NCI-H460 (cell line): ENCODE data around the gene FGFRL1. TPM values are rescaled to one million over a fixed set of nuclear protein-coding genes. Genes with fewer than 3 reads are reported as not detected.

Source experiments
- DNase-seq: peaks from one replicate; pipeline ENCODE4 v3.0.0-alpha.2; 2016; ENCODE audit warnings: low read depth; ENCODE audit errors: extremely low read depth
- total RNA-seq: library from RNA; depleted of rRNA; stranded (reverse); fragments of >200 nt; shearing (Covaris generic); gene quantifications from 2 replicates; pipeline ENCODE4 v1.2.3, GENCODE V29; 2014

The FGFRL1 gene
- total RNA-seq, 1 experiment from 2014 or later = 16.8 TPM

- no peak for DNase-seq
Observed at GRCh38 chr4:1036095-1036494, 24.7 kb downstream of the FGFRL1 start.

DNA sequence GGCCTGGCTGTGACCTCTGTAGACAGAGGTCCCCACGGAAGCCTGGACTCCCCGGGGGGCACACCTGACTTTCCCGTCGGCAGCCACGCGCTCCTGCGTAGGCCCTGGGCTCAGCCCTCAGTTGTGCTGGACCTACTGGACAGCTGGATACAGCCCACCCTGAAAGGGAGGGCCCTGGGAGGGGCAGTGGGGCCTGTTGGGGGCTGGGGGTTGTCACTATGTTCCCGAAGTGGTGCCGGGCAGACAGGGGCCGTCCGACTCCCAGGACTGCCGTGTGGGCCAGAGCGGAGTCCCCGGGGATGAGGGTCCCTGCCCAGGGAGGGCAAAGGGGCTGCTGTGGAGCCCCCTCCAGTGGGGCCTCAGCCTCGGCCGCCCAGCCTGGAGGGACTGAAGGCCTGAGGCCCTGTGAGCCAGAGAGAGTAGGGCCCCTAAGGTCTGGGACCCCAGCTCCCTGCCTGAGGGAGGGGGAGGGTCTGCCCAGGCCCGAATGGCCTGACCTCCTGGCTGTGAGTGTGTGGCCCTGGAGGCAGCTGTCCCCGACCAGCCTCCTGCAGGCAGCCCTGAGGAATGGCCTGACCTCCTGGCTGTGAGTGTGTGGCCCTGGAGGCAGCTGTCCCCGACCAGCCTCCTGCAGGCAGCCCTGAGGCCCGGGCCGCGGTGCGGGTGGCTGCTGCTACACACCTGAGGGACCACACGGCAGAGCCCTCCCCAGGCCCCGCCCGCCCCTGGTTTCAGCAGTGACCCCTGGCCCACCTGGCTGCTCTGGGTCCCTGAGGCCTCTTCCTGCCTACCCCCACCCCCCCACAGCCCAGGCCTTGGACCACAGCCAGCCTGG is 25.8 kb downstream of the FGFRL1 start:
- DNase-seq = no peak

DNA sequence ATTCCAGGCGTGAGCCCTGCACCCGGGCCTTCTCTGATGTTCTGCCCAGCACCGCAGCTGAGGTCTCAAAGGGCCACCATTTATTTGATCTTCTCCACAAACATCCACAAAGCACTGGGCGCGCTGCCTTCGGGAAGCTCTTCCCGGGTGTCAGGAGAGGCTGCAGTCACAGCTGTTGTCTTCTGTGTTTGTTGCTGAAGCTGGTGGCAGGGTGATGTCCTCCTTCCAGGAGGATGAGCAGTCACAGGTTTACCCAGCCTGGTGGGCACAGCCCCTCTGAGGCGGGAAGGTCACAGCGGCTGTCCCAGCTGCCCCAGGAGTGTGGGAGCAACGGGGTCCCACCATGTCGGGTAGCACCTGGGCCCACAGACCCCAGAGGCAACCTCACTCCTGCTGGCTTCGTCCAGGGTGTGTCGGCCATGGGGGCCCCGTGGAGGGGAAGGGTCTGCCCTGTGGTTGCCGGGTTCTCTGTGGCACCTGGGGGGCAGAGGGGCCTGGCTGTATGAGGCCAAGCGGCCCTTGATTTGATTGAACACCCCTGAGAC is 27.6 kb downstream of the FGFRL1 start:
- DNase-seq = no peak

GRCh38 chr4:1039493-1040343 is 28.3 kb downstream of the FGFRL1 start:
- no peak for DNase-seq

DNA sequence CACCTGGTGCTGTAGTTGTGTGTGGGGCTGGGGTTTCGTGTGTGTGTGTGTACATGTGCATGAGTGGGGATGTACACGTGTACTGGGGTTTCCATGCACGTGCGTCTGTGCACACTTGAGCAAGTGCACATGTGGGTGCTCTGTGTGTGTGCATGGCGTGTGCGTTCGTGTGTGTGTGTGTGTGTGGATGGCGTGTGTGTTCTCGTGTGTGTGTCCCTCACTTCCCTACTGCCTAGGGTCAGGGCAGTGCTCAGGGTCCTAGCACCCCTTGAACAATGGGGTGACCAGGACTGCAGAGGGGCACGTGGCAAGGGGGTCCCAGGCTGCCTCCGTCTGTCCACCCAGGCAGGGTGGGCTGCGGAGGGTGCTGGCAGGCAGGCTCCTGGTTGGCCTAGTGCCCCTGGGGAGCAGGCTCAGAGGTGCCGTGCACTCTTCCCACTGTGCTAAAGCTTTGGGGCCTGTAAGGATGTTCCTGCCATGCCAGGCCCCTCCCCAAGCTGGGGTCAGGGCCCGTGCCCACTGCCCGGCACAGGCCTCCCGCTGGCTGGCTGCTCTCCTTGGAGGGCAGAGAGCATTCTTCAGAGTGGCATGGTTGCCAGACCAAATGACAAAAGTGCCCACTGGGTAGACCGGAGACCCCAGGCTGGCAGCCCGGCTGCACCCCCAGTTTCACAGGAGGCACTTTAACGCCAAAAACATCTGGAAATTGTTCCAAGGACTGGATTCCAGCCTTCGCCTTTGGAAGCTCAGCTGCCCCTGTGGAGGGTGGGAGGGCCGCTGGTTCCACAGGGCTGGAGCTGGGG is 29.1 kb downstream of the FGFRL1 start:
- no peak for DNase-seq

GRCh38 chr4:1041147-1041935 is 29.9 kb downstream of the FGFRL1 start:
- DNase-seq = no peak

- no peak for DNase-seq
Observed at GRCh38 chr4:1041936-1042330, 30.5 kb downstream of the FGFRL1 start.

DNA sequence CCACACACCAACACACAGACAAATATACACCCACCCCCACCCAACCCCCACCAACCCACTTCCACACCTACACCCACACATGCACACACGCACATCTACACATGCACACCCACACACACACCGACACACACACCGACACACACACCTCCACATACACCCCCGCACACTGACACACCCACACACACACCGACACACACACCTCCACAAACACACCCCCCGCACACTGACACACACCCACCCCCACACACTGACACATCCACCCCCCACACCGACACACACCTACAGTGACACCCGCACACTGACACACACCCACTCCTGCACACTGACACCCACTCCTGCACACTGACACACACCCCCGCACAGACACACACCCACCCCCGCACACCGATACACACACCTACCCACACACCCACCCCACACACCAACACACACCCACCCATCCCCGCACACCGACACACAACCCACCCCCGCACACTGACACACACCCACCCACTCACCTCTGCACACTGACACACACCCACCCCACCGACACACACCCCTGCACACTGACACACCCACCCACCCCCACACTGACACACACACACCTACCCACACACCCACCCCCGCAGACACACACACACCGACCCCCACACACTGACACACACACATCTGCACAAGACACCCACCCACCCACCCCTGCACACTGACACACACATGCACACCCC is 31.1 kb downstream of the FGFRL1 start:
- no peak for DNase-seq

- no peak for DNase-seq
Observed at GRCh38 chr4:1043162-1043561, 31.7 kb downstream of the FGFRL1 start.

DNA sequence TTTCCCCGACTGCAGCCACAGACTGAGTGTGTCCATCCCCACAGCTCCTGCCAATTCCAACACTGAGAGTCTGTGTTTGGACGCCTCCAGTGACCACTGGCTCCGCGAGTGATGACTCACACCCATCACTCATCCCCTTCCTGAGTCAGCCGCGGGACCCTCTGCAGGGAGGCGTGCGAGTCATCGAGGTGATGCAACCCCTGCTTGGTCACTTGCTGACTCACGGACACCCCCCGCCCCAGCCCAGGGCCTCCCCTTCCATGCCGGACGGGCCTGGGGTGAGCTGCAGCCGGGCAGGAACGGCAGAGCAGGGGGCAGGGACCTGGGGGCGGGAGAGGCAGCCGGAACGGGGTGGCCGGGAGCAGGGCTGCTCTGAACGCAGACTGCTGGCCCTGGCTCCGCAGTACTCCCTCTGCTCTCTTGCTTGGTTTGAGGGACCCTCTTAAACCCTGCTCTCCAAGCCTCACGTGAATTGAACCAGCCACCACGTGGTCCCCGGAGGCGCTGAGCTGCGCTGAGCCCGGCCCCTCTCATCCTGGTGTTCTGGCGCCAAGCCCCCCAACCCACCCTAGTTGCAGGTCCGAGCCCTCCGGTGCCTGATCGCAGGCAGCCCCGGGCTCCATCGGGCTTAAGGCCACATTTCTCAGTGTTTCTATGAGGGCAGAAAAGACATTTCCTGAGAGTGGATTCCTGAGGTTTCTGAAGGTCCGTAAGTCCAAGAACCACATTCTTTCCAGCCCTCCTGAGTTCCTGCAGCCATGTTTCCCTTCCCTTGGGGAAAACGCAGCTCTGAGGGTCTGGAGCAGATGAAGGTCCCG is 32.4 kb downstream of the FGFRL1 start:
- DNase-seq = peak; percentile 96

DNA sequence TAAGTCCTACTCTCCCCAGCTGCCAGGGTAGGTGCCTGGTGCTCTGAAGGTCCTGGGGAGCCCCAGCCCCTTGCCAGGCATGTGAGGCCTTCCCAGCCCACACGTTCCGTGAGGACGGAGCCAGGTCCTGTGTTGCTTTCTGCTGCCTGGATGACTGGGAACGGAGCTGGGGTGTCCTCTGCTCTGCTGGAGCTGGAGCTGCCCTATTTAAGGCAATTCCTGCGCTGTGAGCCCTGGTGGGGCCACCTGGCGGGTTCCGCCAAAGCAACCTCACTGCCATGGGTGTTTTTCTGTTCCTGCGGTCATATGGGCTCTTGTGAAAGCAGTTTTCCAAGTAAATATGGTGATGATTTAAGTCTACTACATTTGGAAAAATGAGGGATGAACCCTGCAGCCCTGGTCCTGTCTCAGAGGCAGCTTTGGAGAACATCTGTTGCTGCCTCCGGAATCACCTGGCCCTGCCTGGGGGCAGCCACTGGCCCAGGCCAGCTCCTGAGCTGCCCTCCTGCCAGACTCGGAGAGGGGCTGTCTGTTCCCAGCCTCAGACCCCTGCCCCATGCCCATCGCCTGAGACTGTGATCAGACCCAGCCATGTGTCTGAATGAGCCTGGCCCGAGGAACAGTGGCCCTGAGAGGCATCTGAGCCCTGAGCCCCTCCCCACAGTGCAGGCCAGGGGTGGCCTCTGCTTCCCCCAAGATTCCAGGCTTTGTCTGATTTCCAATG is 33.2 kb downstream of the FGFRL1 start:
- no peak for DNase-seq

- no peak for DNase-seq
Observed at GRCh38 chr4:1045193-1045594, 33.8 kb downstream of the FGFRL1 start.

DNA sequence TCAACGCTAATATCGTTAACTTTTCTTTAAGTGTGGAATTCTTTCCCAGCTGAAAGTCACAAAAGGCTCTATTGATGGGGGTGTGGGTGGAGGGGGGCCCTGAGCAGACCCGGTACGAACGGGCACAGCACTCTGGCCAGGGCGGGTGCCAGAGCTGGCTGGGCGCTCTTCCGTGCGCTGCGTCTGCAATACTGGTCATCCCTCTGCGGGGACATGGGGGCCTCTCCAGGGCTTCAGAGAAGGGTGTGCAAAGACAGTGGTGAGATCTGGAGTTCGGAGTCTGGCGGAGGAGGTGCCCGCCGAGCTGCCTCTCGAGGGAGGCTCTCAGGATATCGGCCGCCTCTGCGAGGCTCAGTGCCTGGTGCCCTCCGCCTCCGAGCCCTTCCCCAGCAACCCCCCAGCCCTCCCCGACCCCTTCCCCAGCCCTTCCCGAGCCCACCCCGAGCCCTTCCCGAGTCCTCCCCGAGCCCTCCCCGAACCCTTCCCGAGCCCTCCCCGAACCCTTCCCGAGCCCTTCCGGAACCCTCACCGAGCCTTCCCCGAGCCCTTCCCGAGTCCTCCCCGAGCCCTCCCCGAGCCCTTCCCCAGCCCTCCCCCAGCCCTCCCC is 34.3 kb downstream of the FGFRL1 start:
- DNase-seq = peak; percentile 45

DNA sequence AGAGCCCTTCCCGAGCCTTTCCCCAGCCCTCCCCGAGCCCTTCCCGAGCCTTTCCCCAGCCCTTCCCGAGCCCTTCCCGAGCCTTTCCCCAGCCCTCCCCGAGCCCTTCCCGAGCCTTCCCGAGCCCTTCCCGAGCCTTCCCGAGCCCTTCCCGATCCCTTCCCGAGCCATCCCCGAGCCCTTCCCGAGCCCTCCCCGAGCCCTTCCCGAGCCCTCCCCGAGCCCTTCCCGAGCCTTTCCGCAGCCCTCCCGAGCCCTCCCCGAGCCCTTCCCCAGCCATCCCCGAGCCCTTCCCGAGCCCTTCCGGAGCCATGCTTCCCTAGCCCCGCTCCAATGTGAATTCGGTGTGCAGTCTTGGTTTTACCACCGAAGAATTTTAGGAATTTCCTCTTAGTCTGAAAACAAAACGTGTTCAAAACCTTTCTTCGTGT is 35.2 kb downstream of the FGFRL1 start:
- DNase-seq = peak; percentile 86

- DNase-seq = no peak
Observed at GRCh38 chr4:1047106-1047975, 35.9 kb downstream of the FGFRL1 start.
